Smooth muscle cell (in vitro differentiated cells): ENCODE data around the gene MAPK8. TPM values are rescaled to one million over a fixed set of nuclear protein-coding genes. Genes with fewer than 3 reads are reported as not detected.

Experiments used
- DNase-seq: peaks from one replicate; lab custom pipeline; 2025; ENCODE audit not compliant: unreplicated experiment; lab: John Stamatoyannopoulos, UW
- H2AFZ ChIP-seq: fragments of 200-600 bp; sonication (generic); 2 replicates; pipeline ENCODE4 v1.6.0; 2016; ENCODE audit warnings: antibody characterized with exemption, low read depth, mild to moderate bottlenecking
- H3F3A ChIP-seq: fragments of 200-600 bp; sonication (generic); 2 replicates; pipeline ENCODE4 v1.6.0; 2017; ENCODE audit warnings: antibody characterized with exemption, low read depth
- H3K27ac ChIP-seq: fragments of 200-600 bp; sonication (generic); 2 replicates; pipeline ENCODE4 v1.5.1; 2016; ENCODE audit warnings: low read depth, mild to moderate bottlenecking
- H3K27me3 ChIP-seq: fragments of 200-600 bp; sonication (generic); 2 replicates; pipeline ENCODE4 v1.6.1; 2016; ENCODE audit warnings: low read depth, mild to moderate bottlenecking
- H3K36me3 ChIP-seq: fragments of 200-600 bp; sonication (generic); 2 replicates; pipeline ENCODE4 v1.5.1; 2016; ENCODE audit warnings: low read depth
- H3K4me1 ChIP-seq: fragments of 200-600 bp; sonication (generic); 2 replicates; pipeline ENCODE4 v1.5.1; 2016; ENCODE audit warnings: low read depth
- H3K4me2 ChIP-seq: fragments of 200-600 bp; sonication (generic); 2 replicates; pipeline ENCODE4 v1.6.0; 2016; ENCODE audit warnings: mild to moderate bottlenecking
- H3K4me3 ChIP-seq: fragments of 200-600 bp; sonication (generic); 2 replicates; pipeline ENCODE4 v1.5.1; 2016; ENCODE audit warnings: mild to moderate bottlenecking
- H3K79me2 ChIP-seq: fragments of 200-600 bp; sonication (generic); 2 replicates; pipeline ENCODE4 v1.6.0; 2016; ENCODE audit warnings: low read depth, mild to moderate bottlenecking
- H3K9ac ChIP-seq: fragments of 200-600 bp; sonication (generic); 2 replicates; pipeline ENCODE4 v1.6.0; 2016; ENCODE audit warnings: low read depth
- H3K9me3 ChIP-seq: fragments of 200-600 bp; sonication (generic); replicated peaks from 2 replicates; pipeline ENCODE4 v1.5.1; 2016; ENCODE audit warnings: low read depth
- H4K20me1 ChIP-seq: fragments of 200-600 bp; sonication (generic); 2 replicates; pipeline ENCODE4 v1.6.0; 2016; ENCODE audit warnings: low read depth
- WGBS: methylation state at CpG from one replicate; pipeline ENCODE4 v1.1.7; 2016; ENCODE audit warnings: low lambda C conversion rate; 5-methylcytosine and 5-hydroxymethylcytosine counted together
- polyA plus RNA-seq: library from polyadenylated mRNA; unstranded; fragments of >200 nt; fragmentation: Nextera tagmentation; extraction: Ambion mirVana; gene quantifications from 2 replicates; pipeline ENCODE4 v1.2.1, GENCODE V29; 2016
- total RNA-seq: library from RNA; depleted of rRNA; stranded (reverse); fragments of >200 nt; gene quantifications from 2 replicates; pipeline ENCODE4 v1.2.3, GENCODE V29; 2014
- TF ChIP-seq, protein P1 (sequence below): fragments of 200-600 bp; sonication (generic); IDR thresholded peaks from 2 replicates; pipeline ENCODE4 v1.5.1; 2017; ENCODE audit warnings: borderline replicate concordance, mild to moderate bottlenecking, antibody characterized with exemption; ENCODE audit not compliant: insufficient read depth, poor library complexity, severe bottlenecking

Gene MAPK8
- total and polyA plus RNA-seq, 2 experiments from 2014 or later: 13.1 to 45.5 TPM

DNA sequence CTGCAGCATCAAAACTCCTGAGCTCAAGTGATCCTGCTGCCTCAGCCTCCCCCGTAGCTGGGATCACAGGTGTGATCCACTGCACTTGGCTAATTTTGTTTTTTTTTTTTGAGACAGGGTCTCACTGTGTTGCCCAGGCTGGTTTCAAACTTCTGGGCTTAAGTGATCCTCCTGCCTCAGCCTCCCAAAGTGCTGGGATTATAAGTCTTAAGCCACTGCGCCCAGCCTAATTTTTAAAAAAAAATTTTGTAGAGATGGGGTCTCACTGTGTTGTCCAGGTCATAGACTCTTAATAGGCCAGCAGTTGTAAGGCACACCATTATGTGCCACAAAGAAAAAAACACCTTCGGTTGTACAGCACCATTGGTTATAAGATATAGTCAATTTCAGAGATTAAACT lies 122.4 kb downstream of the MAPK8 start:
- H4K20me1 ChIP-seq: peaks cover 6% of the 10 kb centered on the region
- no peaks in the 10 kb centered on the region for H3K36me3 ChIP-seq
- no peaks in the 10 kb centered on the region for H3K27me3 ChIP-seq
- no peak overlapping the region for H3K27ac ChIP-seq
- DNase-seq: no peak
- H2AFZ ChIP-seq: no peak overlapping the region
- H3K9me3 ChIP-seq: no peaks in the 10 kb centered on the region
- 95% methylated on average over 3 of the region's 3 CpGs for WGBS
- no peaks in the 10 kb centered on the region for H3F3A ChIP-seq
- TF ChIP-seq, protein P1, sequence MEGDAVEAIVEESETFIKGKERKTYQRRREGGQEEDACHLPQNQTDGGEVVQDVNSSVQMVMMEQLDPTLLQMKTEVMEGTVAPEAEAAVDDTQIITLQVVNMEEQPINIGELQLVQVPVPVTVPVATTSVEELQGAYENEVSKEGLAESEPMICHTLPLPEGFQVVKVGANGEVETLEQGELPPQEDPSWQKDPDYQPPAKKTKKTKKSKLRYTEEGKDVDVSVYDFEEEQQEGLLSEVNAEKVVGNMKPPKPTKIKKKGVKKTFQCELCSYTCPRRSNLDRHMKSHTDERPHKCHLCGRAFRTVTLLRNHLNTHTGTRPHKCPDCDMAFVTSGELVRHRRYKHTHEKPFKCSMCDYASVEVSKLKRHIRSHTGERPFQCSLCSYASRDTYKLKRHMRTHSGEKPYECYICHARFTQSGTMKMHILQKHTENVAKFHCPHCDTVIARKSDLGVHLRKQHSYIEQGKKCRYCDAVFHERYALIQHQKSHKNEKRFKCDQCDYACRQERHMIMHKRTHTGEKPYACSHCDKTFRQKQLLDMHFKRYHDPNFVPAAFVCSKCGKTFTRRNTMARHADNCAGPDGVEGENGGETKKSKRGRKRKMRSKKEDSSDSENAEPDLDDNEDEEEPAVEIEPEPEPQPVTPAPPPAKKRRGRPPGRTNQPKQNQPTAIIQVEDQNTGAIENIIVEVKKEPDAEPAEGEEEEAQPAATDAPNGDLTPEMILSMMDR: no peak
- H3K9ac ChIP-seq: no peak overlapping the region
- H3K79me2 ChIP-seq: no peaks in the 10 kb centered on the region
- H3K4me2 ChIP-seq: no peak overlapping the region
- no peak overlapping the region for H3K4me3 ChIP-seq
- H3K4me1 ChIP-seq: no peaks in the 10 kb centered on the region

DNA sequence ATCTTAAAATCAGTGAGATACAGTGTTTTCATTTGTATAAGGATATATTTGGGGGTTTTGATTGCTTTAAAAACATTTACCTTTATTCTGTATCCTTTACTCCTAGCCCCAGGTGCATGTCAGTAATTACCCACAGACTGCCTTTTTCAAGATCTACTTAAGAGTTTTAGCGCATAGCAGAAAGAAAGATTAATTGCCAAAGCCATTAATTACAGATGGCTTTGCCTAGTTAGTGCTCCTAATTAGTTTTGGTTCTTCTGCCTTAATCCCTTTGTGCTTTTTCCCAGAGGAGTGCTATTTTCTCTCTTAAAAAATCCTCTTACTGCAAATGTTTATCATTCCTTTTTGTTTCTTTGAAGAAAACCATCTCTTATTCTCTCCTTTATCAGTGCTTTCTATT lies 122.8 kb downstream of the MAPK8 start:
- TF ChIP-seq, protein P1: no peak
- Histone ChIP-seq H3K79me2 (no peaks in the 10 kb centered on the region), H2AFZ (no peak overlapping the region), H3K4me2 (no peak overlapping the region), H3K9ac (no peak overlapping the region), H3K36me3 (no peaks in the 10 kb centered on the region), H3K27ac (no peak overlapping the region), H3K9me3 (no peaks in the 10 kb centered on the region), H3K27me3 (no peaks in the 10 kb centered on the region), H3K4me1 (no peaks in the 10 kb centered on the region), H3F3A (no peaks in the 10 kb centered on the region), H4K20me1 (peaks cover 2% of the 10 kb centered on the region), H3K4me3 (no peak overlapping the region)
- no peak for DNase-seq
- WGBS: 81% methylated on average over 1 of the region's 1 CpG

- Histone ChIP-seq H4K20me1 (no peaks in the 10 kb centered on the region), H3K4me3 (no peak overlapping the region), H3K36me3 (no peaks in the 10 kb centered on the region), H3K9ac (no peak overlapping the region), H3K9me3 (no peaks in the 10 kb centered on the region), H3F3A (no peaks in the 10 kb centered on the region), H3K27ac (no peak overlapping the region), H3K4me1 (no peaks in the 10 kb centered on the region), H3K79me2 (no peaks in the 10 kb centered on the region), H3K4me2 (no peak overlapping the region), H3K27me3 (no peaks in the 10 kb centered on the region), H2AFZ (no peak overlapping the region)
- 94% methylated on average over 4 of the region's 4 CpGs for WGBS
- no peak for DNase-seq
- TF ChIP-seq, protein P1: no peak
Measured at GRCh38 chr10:48430402-48430993, 124.0 kb downstream of the MAPK8 start.

- Histone ChIP-seq H3K27ac (no peak overlapping the region), H3K79me2 (no peaks in the 10 kb centered on the region), H4K20me1 (no peaks in the 10 kb centered on the region), H3K27me3 (no peaks in the 10 kb centered on the region), H3F3A (no peaks in the 10 kb centered on the region), H3K9ac (no peak overlapping the region), H2AFZ (no peak overlapping the region), H3K36me3 (no peaks in the 10 kb centered on the region), H3K4me3 (no peak overlapping the region), H3K4me1 (no peaks in the 10 kb centered on the region), H3K9me3 (no peaks in the 10 kb centered on the region), H3K4me2 (no peak overlapping the region)
- TF ChIP-seq, protein P1: no peak
- DNase-seq: no peak
Measured at GRCh38 chr10:48431871-48432270, 125.4 kb downstream of the MAPK8 start.
